Measurements from ENCODE around the gene PTCH1. TPM values are rescaled to one million over a fixed set of nuclear protein-coding genes. Genes with fewer than 3 reads are reported as not detected.

The PTCH1 gene
- total and polyA plus RNA-seq, 12 donors = 1.6 to 10.0 (median 6.5) TPM

DNA sequence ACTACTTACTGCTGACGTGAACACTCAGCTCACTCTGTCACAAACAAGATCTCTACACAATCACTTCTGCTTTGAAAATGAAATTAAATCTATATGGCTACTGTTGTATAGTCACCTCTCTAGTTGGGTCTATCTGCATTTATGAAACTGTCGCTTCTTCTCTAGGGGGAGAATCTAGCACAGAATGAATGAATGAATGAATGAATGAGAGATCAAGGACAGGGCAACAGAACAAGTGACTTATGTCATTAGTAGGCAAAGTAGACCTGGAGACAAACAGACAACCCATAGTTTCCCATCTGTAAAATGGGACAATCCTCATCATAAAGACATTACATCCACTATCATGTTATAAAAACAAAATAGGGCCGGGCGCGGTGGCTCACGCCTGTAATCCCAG lies 13.4 kb downstream of the PTCH1 start:
- Histone ChIP-seq H3K27me3 (peaks cover 0 to 39% (median 0%) of the 10 kb centered on the region in 7 donors), H3K36me3 (peaks cover 0 to 2% (median 0%) of the 10 kb centered on the region in 9 donors), H3K27ac (no peak overlapping the region), H3K4me3 (no peak overlapping the region), H3K4me1 (peaks cover 0 to 55% (median 29%) of the 10 kb centered on the region in 9 donors), H3K9me3 (no peaks in the 10 kb centered on the region)
- intact Hi-C loops (cut with DNase I) = loop anchor here in 4 of 10 donors (1.0 to 10.0 kb wide), 5 partner anchors 41 to 711 kb away; partner anchors contain the start of genes ERCC6L2 (in 1 of the 4) and FANCC (in 1 of the 4)
- TF ChIP-seq, protein P1, sequence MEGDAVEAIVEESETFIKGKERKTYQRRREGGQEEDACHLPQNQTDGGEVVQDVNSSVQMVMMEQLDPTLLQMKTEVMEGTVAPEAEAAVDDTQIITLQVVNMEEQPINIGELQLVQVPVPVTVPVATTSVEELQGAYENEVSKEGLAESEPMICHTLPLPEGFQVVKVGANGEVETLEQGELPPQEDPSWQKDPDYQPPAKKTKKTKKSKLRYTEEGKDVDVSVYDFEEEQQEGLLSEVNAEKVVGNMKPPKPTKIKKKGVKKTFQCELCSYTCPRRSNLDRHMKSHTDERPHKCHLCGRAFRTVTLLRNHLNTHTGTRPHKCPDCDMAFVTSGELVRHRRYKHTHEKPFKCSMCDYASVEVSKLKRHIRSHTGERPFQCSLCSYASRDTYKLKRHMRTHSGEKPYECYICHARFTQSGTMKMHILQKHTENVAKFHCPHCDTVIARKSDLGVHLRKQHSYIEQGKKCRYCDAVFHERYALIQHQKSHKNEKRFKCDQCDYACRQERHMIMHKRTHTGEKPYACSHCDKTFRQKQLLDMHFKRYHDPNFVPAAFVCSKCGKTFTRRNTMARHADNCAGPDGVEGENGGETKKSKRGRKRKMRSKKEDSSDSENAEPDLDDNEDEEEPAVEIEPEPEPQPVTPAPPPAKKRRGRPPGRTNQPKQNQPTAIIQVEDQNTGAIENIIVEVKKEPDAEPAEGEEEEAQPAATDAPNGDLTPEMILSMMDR (IDR thresholded peaks at IDR 0.05) = no peak
- no peak for ATAC-seq
- DNase-seq = no peak
- WGBS, 2 donors = 78 to 92% methylated on average over 2 to 6 of the region's 6 CpGs

DNA sequence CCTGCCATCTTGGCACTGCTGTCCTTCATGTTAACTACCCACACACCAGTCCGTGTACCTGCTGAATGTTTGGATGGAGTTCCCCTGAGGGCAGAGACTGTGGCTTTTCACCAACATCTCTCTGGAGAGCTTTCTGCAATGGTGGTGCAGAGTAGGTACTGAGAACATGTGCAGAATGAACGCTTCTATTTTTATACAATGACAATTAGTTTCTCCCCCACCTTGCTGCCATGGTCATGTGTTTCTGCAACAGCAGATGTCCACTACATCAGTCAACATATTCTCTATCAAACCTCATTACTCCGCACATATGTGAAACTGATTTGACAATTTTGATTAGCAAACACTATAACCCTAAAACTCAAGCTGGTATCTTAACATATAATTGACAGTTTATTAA lies 14.5 kb downstream of the PTCH1 start:
- Histone ChIP-seq H3K36me3 (peaks cover 0 to 2% (median 0%) of the 10 kb centered on the region in 9 donors), H3K4me1 (peaks cover 0 to 66% (median 29%) of the 10 kb centered on the region in 9 donors), H3K4me3 (no peak overlapping the region), H3K27ac (peak overlapping the region in 5 of 10 donors; percentile 10 to 62 (median 13)), H3K9me3 (no peaks in the 10 kb centered on the region), H3K27me3 (peaks cover 0 to 30% (median 0%) of the 10 kb centered on the region in 7 donors)
- intact Hi-C loops (cut with DNase I) = loop anchor here in 3 of 10 donors (5.0 to 10.0 kb wide), 4 partner anchors 40 to 713 kb away; partner anchors contain the start of genes ERCC6L2 (in 1 of the 3) and FANCC (in 1 of the 3)
- 42 to 61% methylated on average over 3 of the region's 3 CpGs for WGBS, 2 donors
- ATAC-seq (peak in 3 of 8 donors; percentile 4 to 38 (median 33)), DNase-seq (no peak)
- TF ChIP-seq, protein P1 (IDR thresholded peaks at IDR 0.05) = no peak

DNA sequence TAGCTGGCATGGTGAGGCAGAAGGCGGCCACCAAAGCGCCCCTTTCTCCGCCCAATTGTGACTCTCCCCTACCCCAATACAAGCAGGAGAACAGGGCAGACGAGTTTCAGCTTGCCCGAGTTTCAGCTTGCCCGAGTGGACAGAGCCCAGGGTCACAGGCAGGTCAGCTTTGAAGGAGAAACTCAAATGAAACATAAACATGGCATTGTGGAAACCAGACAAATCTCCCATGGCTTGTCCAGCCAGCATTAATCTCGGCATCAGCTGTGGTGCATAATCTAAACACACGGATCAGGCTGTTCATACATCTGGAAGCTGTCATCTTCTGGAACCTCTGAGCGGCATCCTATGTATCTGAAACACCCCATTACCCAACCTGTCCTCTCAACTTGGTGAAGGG lies 16.9 kb downstream of the PTCH1 start:
- peaks cover 0 to 67% (median 18%) of the 10 kb centered on the region in 9 donors for H3K4me1 ChIP-seq
- no peak overlapping the region for H3K4me3 ChIP-seq
- WGBS, 2 donors = 59 to 73% methylated on average over 9 of the region's 9 CpGs
- intact Hi-C loops (cut with DNase I) = loop anchor here in 3 of 10 donors (5.0 to 10.0 kb wide), 4 partner anchors 38 to 715 kb away; partner anchors contain the start of genes ERCC6L2 (in 1 of the 3) and FANCC (in 1 of the 3)
- peaks cover 0 to 4% (median 0%) of the 10 kb centered on the region in 9 donors for H3K36me3 ChIP-seq
- no peak overlapping the region for H3K27ac ChIP-seq
- no peaks in the 10 kb centered on the region for H3K9me3 ChIP-seq
- H3K27me3 ChIP-seq = peaks cover 0 to 14% (median 0%) of the 10 kb centered on the region in 7 donors
- ATAC-seq (no peak), DNase-seq (no peak)
- TF ChIP-seq, protein P1 (IDR thresholded peaks at IDR 0.05) = no peak

DNA sequence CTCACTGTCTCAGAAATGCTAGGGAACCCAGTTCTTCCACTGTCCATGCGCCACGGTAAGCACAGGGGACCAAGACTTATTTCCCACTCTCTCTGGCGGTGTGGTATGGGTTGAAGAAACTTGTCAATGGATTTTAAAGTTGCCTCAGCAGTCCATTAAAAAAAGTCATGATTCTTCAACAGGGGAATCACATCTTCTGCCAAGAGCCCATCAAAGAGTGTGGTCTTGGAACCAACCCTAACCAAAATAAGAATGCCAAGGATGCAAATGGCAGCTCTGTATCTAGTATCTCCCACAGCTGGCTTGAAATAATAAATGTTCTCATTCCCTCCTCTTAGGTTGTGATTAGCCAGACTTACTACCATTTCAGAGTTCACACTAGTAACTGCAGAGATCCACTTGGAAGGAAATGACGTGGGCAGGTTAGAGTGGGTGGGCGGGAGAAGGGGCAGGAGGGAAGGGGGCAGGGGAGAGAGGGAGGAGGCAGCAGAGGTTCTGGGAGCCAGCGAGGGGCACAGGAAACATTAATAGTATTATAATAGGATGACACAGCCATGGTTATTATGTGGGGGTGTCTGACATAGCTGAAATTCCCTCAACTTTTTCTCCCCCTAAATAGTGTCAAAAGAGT lies 17.6 kb downstream of the PTCH1 start:
- H3K27me3 ChIP-seq = peaks cover 0 to 7% (median 0%) of the 10 kb centered on the region in 7 donors
- intact Hi-C loops (cut with DNase I) = loop anchor here in 1 of 10 donors (10.0 kb wide), 1 partner anchor 716 kb away; no protein-coding TSS in a partner anchor
- no peak overlapping the region for H3K27ac ChIP-seq
- 78 to 83% methylated on average over 6 of the region's 6 CpGs for WGBS, 2 donors
- DNase-seq (no peak), ATAC-seq (no peak)
- H3K4me3 ChIP-seq = no peak overlapping the region
- TF ChIP-seq, protein P1 (IDR thresholded peaks at IDR 0.05) = no peak
- H3K9me3 ChIP-seq = no peaks in the 10 kb centered on the region
- peaks cover 0 to 11% (median 0%) of the 10 kb centered on the region in 9 donors for H3K36me3 ChIP-seq
- peaks cover 0 to 60% (median 16%) of the 10 kb centered on the region in 9 donors for H3K4me1 ChIP-seq
